ENCODE measurements around the gene IRF4. TPM values are rescaled to one million over a fixed set of nuclear protein-coding genes. Genes with fewer than 3 reads are reported as not detected.

The IRF4 gene
- polyA plus RNA-seq, 1 of the 3 experiments (the other 2 are of a cell fraction): not detected

DNA sequence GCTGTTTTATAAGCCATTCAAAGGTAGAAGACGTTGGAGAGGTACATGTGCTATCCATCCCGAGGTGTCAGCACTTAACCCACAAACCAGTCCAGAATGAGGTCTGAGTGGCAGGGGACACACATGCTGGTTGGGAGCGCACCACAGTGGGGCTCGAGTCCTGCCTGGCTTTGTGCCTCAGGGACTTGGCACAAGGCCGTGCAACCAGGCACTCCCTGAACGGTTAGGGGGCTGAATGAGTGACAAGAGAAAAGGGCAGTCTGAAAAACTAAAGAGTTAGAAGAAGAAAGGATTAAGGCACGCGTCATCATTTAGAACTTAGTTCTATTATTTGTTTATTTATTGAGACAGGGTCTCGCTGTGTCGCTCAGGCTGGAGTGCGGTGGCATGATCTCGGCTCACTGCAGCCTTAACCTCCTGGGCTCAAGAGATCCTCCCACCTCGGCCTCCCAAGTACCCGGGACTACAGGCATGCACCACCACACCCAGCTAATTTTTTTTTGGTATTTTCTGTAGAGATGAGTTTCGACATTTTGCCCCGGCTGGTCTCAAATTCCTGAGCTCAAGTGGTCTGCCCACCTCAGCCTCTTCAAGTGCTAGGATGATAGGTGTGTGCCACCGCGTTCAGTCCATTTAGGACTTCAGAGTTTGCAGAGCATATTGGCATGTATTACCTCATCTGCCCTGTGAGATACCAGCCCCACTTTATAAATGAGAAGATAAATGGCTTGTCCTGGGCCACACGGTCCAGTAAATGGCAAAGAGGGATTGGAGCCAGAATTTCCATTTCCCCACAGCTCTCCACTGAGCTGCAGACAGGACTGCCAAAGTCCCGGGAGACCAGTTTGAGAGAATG lies 47.4 kb upstream of the IRF4 start:
- no peak overlapping the region for H3K27ac ChIP-seq (ENCODE audit: low read depth in 2 of 2, low read length in 1 of 2)
- TF ChIP-seq FOXJ3 (CRISPR knock-in tag; IDR thresholded peaks at IDR 0.05): no peak
- TF ChIP-seq TEAD4 (IDR thresholded peaks at IDR 0.05; ENCODE audit: borderline replicate concordance, insufficient read depth): no peak
- TF ChIP-seq, protein P1, sequence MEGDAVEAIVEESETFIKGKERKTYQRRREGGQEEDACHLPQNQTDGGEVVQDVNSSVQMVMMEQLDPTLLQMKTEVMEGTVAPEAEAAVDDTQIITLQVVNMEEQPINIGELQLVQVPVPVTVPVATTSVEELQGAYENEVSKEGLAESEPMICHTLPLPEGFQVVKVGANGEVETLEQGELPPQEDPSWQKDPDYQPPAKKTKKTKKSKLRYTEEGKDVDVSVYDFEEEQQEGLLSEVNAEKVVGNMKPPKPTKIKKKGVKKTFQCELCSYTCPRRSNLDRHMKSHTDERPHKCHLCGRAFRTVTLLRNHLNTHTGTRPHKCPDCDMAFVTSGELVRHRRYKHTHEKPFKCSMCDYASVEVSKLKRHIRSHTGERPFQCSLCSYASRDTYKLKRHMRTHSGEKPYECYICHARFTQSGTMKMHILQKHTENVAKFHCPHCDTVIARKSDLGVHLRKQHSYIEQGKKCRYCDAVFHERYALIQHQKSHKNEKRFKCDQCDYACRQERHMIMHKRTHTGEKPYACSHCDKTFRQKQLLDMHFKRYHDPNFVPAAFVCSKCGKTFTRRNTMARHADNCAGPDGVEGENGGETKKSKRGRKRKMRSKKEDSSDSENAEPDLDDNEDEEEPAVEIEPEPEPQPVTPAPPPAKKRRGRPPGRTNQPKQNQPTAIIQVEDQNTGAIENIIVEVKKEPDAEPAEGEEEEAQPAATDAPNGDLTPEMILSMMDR (IDR thresholded peaks at IDR 0.05): no peak
- TF ChIP-seq RXRA (IDR thresholded peaks at IDR 0.05; ENCODE audit: borderline replicate concordance, low read depth): no peak
- TF ChIP-seq YY1 (IDR thresholded peaks at IDR 0.05; ENCODE audit: low read depth): no peak
- no peak for TF ChIP-seq NFIC (IDR thresholded peaks at IDR 0.05; ENCODE audit: borderline replicate concordance)
- TF ChIP-seq RAD21 (IDR thresholded peaks at IDR 0.05; ENCODE audit: low read length): no peak
- TF ChIP-seq POLR2AphosphoS5 (IDR thresholded peaks at IDR 0.05; ENCODE audit: low read depth, low read length): no peak
- no peak for TF ChIP-seq MEF2A (IDR thresholded peaks at IDR 0.05; ENCODE audit: borderline replicate concordance, low read depth)
- TF ChIP-seq JUND (IDR thresholded peaks at IDR 0.05): no peak
- no peak for TF ChIP-seq NRF1 (IDR thresholded peaks at IDR 0.05; ENCODE audit: low read depth, low read length)
- TF ChIP-seq EP300 (IDR thresholded peaks at IDR 0.05; ENCODE audit: borderline replicate concordance in 1 of 2, low read depth in 1 of 2, low read length in 1 of 2): no peak
- TF ChIP-seq TAF1 (IDR thresholded peaks at IDR 0.05; ENCODE audit: borderline replicate concordance, low read depth, low read length): no peak
- TF ChIP-seq, protein P2, sequence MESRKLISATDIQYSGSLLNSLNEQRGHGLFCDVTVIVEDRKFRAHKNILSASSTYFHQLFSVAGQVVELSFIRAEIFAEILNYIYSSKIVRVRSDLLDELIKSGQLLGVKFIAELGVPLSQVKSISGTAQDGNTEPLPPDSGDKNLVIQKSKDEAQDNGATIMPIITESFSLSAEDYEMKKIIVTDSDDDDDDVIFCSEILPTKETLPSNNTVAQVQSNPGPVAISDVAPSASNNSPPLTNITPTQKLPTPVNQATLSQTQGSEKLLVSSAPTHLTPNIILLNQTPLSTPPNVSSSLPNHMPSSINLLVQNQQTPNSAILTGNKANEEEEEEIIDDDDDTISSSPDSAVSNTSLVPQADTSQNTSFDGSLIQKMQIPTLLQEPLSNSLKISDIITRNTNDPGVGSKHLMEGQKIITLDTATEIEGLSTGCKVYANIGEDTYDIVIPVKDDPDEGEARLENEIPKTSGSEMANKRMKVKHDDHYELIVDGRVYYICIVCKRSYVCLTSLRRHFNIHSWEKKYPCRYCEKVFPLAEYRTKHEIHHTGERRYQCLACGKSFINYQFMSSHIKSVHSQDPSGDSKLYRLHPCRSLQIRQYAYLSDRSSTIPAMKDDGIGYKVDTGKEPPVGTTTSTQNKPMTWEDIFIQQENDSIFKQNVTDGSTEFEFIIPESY (IDR thresholded peaks at IDR 0.05; ENCODE audit: borderline replicate concordance, low read depth): no peak
- TF ChIP-seq, protein P3, sequence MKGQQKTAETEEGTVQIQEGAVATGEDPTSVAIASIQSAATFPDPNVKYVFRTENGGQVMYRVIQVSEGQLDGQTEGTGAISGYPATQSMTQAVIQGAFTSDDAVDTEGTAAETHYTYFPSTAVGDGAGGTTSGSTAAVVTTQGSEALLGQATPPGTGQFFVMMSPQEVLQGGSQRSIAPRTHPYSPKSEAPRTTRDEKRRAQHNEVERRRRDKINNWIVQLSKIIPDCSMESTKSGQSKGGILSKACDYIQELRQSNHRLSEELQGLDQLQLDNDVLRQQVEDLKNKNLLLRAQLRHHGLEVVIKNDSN (IDR thresholded peaks at IDR 0.05; ENCODE audit: borderline replicate concordance, low read depth): no peak
- TF ChIP-seq, protein P4, sequence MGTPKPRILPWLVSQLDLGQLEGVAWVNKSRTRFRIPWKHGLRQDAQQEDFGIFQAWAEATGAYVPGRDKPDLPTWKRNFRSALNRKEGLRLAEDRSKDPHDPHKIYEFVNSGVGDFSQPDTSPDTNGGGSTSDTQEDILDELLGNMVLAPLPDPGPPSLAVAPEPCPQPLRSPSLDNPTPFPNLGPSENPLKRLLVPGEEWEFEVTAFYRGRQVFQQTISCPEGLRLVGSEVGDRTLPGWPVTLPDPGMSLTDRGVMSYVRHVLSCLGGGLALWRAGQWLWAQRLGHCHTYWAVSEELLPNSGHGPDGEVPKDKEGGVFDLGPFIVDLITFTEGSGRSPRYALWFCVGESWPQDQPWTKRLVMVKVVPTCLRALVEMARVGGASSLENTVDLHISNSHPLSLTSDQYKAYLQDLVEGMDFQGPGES (IDR thresholded peaks at IDR 0.05; ENCODE audit: low read depth, low read length): no peak
- no peak for TF ChIP-seq FOXM1 (IDR thresholded peaks at IDR 0.05; ENCODE audit: low read depth)
- no peaks in the 10 kb centered on the region for H3K79me2 ChIP-seq (ENCODE audit: insufficient read depth)
- H4K20me1 ChIP-seq (ENCODE audit: insufficient read depth): no peaks in the 10 kb centered on the region
- H3K9ac ChIP-seq: no peak overlapping the region
- 48% methylated on average over 20 of the region's 20 CpGs for WGBS (ENCODE audit: low lambda C conversion rate)
- no peak for DNase-seq
- no peak overlapping the region for H3K4me3 ChIP-seq (ENCODE audit: low read depth in 2 of 2, low read length in 1 of 2)
- ChIA-PET CTCF (interaction anchor here (1.5 kb wide), 2 partner anchors 11 to 14 kb away, joined by 4 read pairs; no protein-coding TSS in a partner anchor), POLR2A (no interaction called here)
- H2AFZ ChIP-seq (ENCODE audit: low read depth): no peak overlapping the region
- H3K9me3 ChIP-seq: no peaks in the 10 kb centered on the region
- no peak overlapping the region for H3K4me2 ChIP-seq
- H3K27me3 ChIP-seq (ENCODE audit: insufficient read depth): peaks cover 31% of the 10 kb centered on the region; the same call in 1 of the 2 replicates
- H3F3A ChIP-seq (replicated peaks; ENCODE audit: insufficient read depth): no peaks in the 10 kb centered on the region
- peaks cover 0 to 22% of the 10 kb centered on the region in 2 experiments; a peak in 1 of 4 replicates for H3K4me1 ChIP-seq (ENCODE audit: control insufficient read depth in 1 of 2, insufficient read depth in 2 of 2, low read depth in 1 of 2, low read length in 1 of 2)
- H3K9me2 ChIP-seq: no peaks in the 10 kb centered on the region
- no peaks in the 10 kb centered on the region for H3K36me3 ChIP-seq (replicated peaks in 1 of 2; ENCODE audit: control insufficient read depth in 1 of 2, insufficient read depth in 2 of 2, low read length in 1 of 2)

Measured in SK-N-SH (cell line).